Stimulated activated CD4-positive, alpha-beta T cell treated with anti-CD3 and anti-CD28 coated beads, TNF-alpha, amount 100 ng/mL, for 48 hours (primary cell): ENCODE measurements around the gene CATSPER4.

Experiments
- DNase-seq, 3 donors: peaks; one replicate each; pipeline ENCODE4 v3.0.0-alpha.2; 2020; ENCODE audit warnings: low read depth in 3 of 3

The CATSPER4 gene

DNA sequence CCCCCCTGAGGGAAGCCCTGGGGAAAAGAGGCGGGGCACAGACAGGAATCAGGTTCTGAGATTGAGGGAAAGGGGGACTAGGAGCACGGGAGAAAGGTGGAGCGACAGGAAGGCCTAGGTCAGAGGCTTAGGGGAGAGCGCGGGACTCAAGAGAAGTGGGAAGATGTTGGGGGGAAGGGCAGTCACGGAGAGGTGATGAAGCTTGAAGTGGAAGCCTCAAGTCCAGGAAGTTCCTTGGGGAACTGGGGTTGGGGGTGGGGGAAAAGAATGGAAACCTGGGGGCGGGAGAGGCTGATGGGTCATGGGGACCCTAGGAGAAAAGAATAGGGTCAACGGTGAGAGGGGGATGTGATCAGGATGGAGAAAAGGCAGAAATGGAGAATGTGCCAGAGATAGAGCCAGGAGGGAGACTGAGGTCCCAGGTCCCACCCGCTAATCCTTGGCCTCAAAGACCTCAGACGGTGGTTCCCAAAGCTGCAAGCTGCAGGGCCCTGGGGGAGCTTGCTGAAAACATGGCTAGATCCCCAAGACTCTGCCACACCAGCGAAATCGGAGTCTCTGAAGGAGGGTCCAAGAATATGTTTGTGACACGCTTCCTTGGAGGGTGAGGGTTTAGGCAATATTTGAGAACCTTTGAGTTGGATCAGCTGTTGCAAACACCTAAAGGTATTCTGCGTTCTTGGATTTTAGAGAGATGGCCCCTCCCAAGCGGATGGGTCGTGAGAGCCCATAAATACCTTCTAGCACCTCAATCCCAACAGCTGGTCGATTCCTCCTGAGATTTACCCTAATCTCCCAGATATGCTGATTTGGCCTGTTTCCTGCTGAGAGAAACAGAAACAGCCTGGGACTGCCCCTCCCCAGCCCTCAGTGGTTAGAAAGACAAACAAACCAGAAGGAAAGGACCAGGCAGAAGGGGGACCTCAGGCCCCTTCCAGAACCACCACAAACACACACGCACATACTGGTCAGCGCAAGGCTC is 25.2 kb upstream of the CATSPER4 start:
- DNase-seq, result no peak

DNA sequence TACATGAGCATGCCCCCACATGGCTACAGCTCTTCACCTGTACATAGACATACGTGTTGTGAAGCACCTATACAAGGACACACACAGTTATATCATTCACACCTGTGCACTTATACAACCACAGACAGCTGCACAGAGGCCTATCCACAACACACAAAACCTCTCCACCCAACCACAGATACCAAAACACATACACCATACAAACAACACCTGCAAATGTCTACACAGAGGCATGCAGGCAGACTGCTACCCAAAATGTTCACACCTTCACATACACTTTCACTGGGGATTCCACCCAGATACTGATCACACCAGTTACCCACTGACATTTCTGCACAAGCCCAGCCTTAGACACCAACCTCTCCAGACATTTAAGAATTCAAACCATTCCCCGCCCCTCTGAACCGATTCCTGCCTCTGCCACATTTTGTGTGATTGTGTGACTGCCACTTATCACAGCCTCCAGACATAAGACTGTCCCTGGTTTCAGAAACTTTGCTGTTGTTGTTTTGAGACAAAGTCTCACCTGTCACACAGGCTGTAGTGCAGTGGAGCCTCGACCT is 23.6 kb upstream of the CATSPER4 start:
- DNase-seq, result no peak

DNA sequence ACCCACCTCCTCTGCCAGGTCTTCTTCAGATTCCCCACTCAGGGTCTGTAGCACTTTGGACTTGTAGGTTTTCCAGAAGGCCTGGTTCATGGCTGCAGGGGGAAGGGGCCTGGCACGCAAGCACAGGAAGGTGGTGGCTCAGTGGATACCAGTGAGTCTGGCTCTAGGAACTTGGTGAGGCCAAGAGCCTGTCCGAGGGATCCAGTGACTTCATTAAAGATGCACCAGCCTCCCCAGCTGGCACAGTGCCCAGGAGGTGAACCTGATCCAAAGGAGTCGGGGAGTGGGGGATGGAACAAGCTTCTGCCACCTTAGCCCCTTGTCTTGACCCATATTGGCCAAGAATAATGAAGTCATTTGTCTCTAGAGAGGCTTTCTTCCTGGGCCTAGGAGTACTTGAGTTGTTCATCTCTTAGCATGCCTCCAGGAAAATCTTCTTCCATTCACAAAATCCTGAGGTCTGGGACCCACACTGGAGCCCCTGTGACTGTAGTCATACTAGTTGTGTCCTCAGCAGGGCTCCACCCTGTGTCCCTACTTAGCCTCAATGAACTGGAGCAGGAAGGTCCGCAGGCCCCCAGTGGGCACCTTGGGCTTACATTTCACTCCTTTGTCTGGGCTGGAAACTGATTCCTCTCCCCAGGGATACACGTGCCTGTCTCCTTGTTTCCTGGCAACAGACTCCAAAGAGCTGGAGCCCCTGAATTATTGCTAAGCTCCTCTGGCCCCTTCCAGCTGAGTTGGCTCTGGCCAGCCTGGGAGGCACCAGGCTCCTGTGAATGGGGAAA is 21.8 kb upstream of the CATSPER4 start, which contains the start of gene C1orf232:
C1orf232 (minus strand) TSS at position 554 of the 788 bp plus-strand sequence; CDS start at position 90, 464 bp downstream.
- no peak for DNase-seq

DNA sequence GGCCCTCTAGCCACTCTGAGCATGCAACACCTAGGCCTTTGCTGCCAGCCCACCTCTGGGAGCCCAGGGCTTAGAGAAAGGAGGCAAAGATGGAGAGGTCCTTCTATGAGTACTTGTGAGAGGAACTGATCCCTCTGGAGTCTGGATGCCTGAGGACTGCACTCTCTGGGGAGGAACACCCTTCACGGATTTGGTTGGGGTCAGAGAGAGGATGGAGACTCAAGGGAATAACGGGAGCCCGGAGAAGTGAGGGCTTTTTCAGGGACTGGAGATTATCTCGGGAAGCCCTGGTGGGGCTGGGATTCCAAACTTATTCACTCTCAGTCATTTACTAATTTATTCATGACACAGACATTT is 21.2 kb upstream of the CATSPER4 start:
- no peak for DNase-seq

DNA sequence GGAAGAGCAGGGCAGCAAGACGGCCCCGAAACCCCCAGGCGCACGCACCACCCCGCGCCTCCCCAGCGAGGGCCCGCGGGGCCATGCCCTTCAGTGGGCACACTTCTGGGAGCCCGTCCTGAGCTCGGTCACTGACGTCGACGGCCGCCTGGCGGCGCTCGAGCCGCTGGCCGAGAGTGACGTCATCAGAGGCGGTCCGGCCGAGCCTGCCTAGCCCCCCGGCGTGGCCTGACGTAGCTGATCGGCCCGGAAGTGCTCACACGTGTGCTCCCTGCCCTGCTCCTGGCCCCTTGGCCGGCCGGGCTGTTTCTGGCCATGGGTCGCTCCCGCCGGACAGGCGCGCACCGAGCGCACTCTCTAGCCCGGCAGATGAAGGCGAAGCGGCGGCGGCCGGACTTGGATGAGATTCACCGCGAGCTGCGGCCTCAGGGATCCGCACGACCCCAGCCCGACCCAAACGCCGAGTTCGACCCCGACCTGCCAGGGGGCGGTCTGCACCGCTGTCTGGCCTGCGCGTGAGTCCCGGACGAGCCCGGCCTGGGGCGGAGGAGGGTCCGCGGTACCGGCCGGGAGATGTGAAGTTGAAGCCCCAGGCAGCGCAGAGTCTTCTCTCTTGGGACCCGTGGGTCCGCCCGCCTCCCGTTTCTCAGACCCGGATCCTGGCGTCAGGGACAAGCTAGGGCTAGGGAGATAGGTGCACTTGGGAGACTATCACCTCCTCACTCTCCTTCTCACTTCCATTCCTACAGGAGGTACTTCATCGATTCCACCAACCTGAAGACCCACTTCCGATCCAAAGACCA is 20.5 kb upstream of the CATSPER4 start, which contains the start of gene ZNF593:
ZNF593 (plus strand) TSS at position 240 of the 803 bp plus-strand sequence; CDS start at position 316, 76 bp downstream.
- peak; percentile 83 to 86 (median 84) for DNase-seq

DNA sequence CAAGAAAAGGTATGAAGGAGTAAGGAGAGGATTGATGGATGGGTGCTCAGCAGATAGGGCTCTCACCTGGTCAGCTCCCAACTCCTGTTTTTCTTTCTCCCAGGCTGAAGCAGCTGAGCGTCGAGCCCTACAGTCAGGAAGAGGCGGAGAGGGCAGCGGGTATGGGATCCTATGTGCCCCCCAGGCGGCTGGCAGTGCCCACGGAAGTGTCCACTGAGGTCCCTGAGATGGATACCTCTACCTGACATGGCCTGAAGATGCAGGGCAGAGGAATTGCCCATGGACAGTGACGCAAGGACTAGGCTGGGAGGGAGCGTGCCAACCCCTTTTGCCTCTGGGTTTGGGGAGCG is 20.0 kb upstream of the CATSPER4 start:
- DNase-seq, result no peak

DNA sequence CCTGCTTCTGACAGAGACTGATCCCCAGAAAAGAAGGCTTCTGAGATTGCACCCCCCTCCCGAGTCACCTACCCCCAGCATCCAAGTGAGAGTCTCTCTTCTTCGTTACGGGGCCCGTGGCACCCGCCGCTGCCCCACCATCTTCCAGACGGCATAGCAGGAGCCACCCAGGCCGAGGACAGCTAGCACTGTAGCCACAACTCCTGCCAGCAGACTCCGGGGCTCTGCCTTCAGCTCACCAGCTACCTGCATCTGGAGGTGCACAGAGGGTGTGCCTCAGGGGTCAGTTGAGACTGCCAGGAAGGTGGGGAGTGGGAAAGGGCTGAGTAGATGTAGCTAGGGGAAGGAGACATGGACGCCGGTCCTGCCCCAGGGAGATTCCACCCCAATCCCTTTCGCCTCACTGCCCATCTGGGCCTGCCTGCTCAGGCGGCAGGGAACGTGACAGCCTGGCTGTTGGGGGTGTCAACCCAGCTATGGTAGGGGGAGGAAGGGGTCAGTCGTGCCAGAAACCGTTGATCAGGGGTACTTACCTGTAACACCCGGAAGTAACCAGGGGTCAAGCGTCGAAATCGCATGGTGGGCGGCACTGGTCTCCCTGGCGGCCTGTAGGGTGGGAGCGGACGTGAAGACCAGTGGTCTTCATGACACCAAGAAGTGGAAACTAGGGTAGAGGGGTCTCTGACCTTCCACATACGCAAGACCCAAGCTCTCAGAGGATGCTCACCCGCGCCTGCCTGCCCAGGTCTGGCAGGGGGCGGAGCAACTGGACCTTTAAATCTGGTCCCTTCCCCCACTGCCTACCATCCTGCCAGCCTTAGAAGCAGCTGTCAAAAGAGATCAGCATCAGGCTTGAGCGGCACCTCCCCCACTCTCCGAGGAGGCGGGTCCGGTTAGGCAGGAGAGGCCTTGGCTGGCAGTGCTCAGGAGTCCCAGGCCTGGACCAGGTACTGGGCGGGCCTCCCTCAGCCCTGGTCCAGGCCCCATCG is 19.0 kb upstream of the CATSPER4 start, which contains the start of gene ZNF593OS:
ZNF593OS (minus strand) TSS at position 749 of the 989 bp plus-strand sequence; CDS start at position 578, 171 bp downstream.
- DNase-seq, result no peak

DNA sequence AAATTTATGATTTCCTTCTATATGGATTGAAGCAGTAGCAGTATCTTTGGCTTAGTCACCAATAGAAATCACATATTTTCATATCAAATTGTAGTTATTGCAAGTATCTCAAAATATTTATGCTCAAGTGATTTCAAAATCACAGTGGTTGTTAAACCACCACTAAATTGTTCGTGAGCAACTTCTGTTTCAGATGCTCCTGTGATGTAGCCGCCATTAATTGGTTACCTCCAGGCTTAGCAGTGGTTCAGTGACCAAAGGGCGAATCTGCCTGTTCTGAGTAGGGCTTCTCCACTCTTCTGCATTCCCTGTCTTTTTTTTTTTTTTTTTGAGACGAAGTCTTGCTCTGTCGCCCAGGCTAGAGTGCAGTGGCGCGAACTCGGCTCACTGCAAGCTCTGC is 15.1 kb upstream of the CATSPER4 start:
- DNase-seq, result no peak

DNA sequence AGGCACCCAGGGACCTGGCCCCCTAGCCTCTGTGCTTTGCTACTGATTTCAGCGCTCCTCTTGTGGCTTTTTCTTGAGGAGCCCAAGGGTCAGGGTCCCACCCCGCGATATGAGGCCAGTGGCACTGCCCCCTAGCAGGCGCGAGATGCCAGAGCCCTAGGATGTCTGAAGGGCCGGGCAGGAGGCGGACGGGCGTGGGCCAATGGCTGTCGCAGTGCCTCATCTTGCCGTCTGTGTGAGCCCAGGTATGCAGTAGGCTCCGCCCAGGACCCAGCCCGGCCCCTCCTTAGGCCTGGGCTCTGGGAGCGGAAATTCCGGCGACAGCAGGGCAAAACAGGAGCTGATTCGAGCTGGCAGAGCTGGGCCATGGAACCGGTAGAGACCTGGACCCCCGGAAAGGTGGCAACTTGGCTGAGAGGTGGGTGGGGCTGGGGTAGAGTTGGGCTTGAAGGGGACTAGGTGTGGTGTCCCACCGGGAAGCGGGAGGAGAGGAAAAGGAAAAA is 13.2 kb upstream of the CATSPER4 start, which contains the start of gene CNKSR1:
CNKSR1 (plus strand) TSS at position 310 of the 503 bp plus-strand sequence; CDS start at position 367, 57 bp downstream.
- no peak for DNase-seq

DNA sequence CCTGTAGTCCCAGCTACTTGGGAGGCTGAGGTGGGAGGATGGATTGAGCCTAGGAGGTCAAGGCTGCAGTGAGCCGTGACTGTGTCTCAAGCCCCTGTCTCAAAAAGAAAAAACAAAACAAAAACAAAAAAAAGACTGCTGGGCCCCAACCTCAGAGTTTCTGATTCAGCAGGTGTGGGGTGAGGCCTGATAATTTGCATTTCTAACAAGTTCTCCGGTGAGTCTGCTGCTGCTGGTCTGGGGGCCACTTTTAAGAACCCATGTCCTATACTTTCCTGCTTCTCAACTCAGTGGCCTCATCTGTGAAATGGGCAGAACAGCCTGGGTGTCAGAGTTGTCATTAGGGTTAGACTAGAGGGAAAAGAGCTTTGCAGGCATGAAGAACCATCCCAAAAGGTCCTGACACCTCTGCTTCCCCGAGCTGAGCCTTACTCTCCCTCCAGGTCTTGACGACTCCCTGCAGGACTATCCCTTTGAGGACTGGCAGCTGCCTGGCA is 10.3 kb upstream of the CATSPER4 start:
- DNase-seq, result no peak

DNA sequence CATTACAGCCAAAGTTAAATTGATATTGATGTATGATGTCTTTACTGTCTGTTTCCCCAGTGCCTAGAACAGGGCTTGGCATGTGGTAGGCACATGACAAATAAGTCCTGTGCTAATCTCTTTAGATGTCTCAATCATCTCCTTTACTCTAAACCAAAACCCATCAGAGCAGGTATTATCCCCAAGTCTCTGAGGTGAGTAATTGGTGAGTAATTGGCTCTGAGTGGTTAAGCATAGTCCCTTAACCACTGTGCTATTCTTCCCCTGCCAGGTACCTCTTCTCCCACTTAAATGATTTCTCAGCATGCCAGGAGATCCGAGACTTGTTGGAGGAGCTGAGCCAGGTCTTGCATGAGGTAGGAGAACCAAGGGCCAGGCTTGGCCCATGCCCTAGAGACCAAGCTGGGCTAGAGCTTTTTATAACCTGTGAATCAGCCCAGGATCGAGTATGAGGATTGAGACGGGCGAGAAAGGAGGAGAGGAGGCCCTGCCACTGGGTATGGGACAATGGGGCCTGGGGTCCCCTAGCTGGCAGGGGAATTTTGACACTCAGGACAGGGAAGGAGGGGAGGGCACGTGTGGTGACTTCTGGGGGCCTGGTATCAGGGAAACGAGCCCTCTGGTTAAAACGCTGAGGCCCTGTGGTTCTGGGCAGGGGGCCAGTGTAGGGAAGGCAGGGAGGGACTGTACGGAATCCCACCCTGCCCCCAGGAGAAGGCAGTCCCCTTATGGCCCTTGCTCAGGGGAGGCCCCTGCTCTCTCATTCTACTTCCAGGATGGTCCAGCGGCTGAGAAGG is 8.6 kb upstream of the CATSPER4 start:
- no peak for DNase-seq

DNA sequence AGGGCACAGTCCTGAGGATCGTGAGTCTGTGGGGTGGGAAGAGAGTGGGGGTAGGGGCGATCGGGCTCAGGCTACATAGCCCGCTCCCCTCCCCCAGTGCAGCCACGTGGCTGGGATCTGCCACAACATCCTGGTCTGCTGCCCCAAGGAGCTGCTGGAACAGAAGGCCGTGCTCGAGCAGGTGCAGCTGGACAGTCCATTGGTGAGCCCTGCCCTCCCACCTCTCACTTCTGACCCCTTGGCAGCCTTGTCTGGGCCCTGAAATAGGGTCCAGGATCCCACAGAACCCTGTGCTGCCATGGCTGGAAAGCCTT is 8.1 kb upstream of the CATSPER4 start:
- DNase-seq, result no peak

DNA sequence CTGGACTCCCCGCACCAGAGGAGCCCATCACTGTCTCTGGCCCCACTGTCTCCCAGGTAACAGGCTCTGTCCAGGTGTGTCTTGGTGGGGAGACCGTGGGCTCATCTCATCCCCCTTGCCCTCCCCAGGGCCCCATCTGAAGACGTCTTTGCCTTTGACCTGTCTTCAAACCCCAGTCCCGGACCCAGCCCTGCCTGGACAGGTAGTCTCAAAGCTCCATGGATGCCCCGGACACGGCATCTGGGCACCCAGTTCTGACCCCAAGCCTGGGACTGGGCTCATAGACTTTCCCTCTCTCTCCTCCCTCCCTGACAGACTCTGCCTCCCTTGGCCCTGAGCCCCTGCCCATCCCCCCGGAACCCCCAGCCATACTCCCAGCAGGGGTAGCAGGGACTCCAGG is 6.3 kb upstream of the CATSPER4 start:
- DNase-seq, result no peak

DNA sequence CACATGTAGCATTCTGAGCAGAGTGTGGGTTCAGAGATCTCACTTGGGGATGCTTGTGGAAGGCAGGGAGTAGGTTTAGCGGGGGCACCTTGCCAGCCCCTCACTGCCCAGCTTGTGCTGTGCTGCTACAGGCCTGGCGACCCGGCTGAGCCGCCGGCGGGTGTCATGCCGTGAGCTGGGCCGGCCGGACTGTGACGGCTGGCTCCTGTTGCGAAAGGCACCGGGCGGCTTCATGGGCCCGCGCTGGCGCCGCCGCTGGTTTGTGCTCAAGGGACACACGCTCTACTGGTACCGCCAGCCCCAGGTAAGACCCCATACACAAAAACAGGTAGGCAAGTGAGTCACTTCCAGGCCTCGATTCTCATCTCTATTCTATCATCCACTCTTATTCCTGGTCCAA is 5.5 kb upstream of the CATSPER4 start:
- DNase-seq, result no peak

DNA sequence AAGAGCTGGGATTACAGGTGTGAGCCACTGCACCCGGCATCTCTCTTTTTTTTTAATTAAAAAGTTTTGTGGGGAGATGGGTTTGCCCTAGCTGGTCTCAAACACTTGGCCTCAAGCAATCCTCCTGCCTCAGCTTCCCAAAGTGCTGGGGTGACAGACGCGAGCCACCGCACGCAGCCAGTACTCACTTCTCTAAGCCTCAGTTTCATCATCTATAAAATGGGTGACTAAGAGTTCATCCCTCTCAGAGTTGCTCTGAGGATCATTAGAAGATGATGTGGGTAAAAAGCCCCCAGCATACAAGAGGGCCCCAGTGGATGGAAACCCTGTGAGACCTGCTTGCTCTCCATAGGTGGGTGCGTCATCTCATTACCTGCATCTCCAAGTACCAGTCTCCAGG is 2.5 kb upstream of the CATSPER4 start:
- DNase-seq, result no peak

DNA sequence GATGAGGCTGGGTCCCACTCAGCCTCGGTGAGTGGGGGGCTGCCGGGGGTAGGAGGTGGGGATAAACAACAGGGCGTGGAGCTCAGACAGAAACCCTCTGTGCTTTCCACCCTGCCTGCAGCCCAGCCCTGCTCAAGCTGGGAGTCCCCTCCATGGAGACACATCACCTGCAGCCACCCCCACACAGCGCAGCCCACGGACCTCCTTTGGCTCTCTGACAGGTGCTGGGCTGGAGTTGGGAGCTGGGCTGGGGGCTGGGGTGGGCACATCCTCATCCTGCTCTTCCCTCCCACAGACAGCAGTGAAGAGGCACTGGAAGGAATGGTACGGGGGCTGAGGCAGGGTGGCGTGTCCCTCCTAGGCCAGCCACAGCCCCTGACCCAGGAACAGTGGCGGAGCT is 1.9 kb upstream of the CATSPER4 start:
- DNase-seq, result no peak

DNA sequence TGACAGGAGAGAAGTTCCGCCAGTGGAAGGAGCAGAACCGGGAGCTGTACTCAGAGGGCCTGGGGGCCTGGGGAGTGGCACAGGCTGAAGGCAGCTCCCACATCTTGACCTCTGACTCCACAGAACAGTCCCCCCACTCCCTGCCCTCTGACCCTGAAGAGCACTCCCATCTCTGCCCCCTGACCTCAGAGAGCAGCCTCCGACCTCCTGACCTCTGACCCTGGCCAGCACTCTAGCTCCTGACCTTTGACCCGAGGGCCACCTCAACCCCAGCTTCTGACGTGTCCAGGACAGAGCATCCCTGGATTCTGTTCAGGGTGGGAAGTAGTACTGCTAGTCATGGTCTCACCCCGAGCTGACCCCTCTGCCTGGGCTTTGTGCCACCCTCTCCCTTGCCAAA is 1.1 kb upstream of the CATSPER4 start:
- no peak for DNase-seq

DNA sequence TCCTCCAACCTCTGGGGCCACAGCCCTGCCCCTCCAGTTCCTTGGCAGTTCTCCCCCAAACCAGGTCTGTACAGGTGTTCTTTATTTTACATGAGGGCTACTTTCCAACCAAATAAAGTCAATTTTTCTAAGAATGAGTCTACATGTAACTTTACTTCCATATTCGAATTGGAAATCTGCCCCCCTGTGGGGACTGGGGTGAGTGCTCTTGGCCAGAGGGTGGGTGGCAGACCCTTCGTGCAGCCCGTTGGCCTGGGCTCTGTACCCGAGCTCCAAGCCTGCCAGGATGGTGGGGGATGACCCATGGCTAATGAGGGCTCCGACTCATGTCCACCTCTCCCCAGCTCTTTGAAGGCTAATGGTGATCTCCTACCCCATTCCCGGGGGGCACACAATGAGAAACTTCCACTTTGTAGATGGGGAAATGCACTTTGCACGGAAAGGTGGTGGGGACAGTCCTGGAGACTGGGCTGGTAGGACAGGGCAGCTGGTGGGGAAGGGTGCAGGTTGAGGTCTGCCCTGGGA is 589 bp upstream of the CATSPER4 start:
- no peak for DNase-seq

DNA sequence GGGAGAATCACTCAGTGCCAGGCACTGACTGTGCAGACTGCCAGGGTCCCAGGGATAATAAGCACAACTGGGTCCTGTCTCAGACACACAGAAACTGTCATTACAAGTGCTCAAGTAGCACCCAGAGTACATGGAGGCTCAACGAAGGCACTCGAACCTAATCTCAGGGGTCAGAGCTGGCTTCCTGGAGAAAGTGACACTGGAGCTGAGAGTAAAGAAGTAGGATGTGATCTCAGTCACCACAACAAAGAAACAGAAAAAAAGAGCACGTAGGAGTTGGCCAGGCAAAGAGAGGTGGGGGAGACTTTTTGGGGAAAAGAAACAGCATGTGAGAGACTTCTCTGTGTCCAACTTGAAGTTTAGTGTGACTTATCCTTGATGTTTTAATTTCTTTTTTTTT is 1.3 kb downstream of the CATSPER4 start:
- DNase-seq, result no peak
